ENCODE measurements around the gene ALG14. TPM values are rescaled to one million over a fixed set of nuclear protein-coding genes. Genes with fewer than 3 reads are reported as not detected.

ALG14 gene
- total and polyA plus RNA-seq, 4 donors, result 1.0 to 16.6 (median 1.9) TPM

DNA sequence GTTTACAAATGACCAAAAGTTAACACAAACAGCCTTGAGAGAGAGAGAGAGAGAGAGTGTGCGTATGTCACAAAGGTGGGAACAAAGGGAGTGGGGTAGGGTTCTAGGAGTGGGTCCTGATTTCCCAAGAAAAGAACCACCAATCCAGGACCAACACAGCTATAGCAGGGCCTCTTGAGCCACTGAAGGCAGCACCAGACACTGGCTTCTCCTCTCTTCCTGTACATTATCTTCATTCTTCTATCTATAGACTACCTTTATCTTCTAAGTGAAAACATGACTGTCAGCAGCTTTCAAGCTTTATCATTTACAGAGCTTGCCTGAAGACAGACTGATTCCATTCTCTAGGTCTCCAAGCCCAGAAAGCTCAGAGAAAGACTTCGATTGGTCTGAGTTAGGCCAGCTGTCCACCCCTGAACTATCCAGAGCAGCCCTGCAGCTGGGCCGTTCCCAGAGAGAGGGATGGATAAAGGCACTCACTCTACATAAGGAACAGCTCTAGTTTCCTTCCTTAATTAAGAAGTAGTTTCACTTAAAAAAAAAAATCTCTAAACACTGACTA, 11.2 kb downstream of the ALG14 start:
- no peak overlapping the region for H3K27ac ChIP-seq (ENCODE audit: low read depth in 1 of 2, low read length in 2 of 2)
- peaks cover under 1 to 4% (median 2%) of the 10 kb centered on the region in 4 donors for H3K4me1 ChIP-seq (ENCODE audit: control insufficient read depth in 4 of 4, insufficient read depth in 4 of 4, low read length in 3 of 4)
- 89% methylated on average over 3 of the region's 3 CpGs for WGBS
- H3K4me3 ChIP-seq (ENCODE audit: low read depth in 1 of 3, low read length in 3 of 3), result no peak overlapping the region
- no peak overlapping the region for H3K9ac ChIP-seq (ENCODE audit: low read depth in 1 of 2, low read length in 2 of 2)
- DNase-seq (ENCODE audit: low spot score), result no peak
- peaks cover 0 to 14% (median 2%) of the 10 kb centered on the region in 4 donors for H3K36me3 ChIP-seq (ENCODE audit: control insufficient read depth in 4 of 4, insufficient read depth in 3 of 4, low read depth in 1 of 4, low read length in 3 of 4)
- H3K9me3 ChIP-seq (ENCODE audit: control insufficient read depth in 4 of 4, low read length in 3 of 4), result no peaks in the 10 kb centered on the region
- no peaks in the 10 kb centered on the region for H3K27me3 ChIP-seq (ENCODE audit: control insufficient read depth in 4 of 4, insufficient read depth in 4 of 4, low read length in 3 of 4)
- TF ChIP-seq, protein P1, sequence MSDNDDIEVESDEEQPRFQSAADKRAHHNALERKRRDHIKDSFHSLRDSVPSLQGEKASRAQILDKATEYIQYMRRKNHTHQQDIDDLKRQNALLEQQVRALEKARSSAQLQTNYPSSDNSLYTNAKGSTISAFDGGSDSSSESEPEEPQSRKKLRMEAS (IDR thresholded peaks at IDR 0.05), result no peak
- TF ChIP-seq JUND (IDR thresholded peaks at IDR 0.05), result no peak
- TF ChIP-seq, protein P2, sequence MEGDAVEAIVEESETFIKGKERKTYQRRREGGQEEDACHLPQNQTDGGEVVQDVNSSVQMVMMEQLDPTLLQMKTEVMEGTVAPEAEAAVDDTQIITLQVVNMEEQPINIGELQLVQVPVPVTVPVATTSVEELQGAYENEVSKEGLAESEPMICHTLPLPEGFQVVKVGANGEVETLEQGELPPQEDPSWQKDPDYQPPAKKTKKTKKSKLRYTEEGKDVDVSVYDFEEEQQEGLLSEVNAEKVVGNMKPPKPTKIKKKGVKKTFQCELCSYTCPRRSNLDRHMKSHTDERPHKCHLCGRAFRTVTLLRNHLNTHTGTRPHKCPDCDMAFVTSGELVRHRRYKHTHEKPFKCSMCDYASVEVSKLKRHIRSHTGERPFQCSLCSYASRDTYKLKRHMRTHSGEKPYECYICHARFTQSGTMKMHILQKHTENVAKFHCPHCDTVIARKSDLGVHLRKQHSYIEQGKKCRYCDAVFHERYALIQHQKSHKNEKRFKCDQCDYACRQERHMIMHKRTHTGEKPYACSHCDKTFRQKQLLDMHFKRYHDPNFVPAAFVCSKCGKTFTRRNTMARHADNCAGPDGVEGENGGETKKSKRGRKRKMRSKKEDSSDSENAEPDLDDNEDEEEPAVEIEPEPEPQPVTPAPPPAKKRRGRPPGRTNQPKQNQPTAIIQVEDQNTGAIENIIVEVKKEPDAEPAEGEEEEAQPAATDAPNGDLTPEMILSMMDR (IDR thresholded peaks at IDR 0.05; ENCODE audit: low read depth, low read length, missing input control), result no peak
- no peak for TF ChIP-seq YY1 (IDR thresholded peaks at IDR 0.05)

DNA sequence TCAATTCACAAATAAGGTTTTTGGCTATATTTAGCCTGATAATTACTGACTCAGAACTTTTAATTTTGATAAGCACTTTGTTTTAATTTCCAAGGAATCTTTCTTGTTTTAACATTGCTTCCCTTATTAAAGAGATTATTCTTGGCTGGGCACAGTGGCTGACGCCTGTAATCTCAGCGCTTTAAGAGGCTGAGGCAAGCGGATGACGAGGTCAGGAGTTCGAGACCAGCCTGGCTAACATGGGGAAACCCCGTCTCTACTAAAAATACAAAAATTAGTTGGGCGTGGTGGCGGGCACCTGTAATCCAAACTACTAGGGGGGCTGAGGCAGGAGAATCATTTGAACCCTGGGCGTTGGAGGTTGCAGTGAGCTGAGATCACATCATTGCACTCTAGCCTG, 13.8 kb downstream of the ALG14 start:
- no peaks in the 10 kb centered on the region for H3K9me3 ChIP-seq (ENCODE audit: control insufficient read depth in 4 of 4, low read length in 3 of 4)
- peaks cover 0 to 5% (median under 1%) of the 10 kb centered on the region in 4 donors for H3K36me3 ChIP-seq (ENCODE audit: control insufficient read depth in 4 of 4, insufficient read depth in 3 of 4, low read depth in 1 of 4, low read length in 3 of 4)
- DNase-seq (ENCODE audit: low spot score), result no peak
- peak in 1 of 2 donors; percentile 49 for TF ChIP-seq JUND (IDR thresholded peaks at IDR 0.05)
- TF ChIP-seq, protein P2 (IDR thresholded peaks at IDR 0.05; ENCODE audit: low read depth, low read length, missing input control), result no peak
- H3K27me3 ChIP-seq (ENCODE audit: control insufficient read depth in 4 of 4, insufficient read depth in 4 of 4, low read length in 3 of 4), result no peaks in the 10 kb centered on the region
- no peak overlapping the region for H3K27ac ChIP-seq (ENCODE audit: low read depth in 1 of 2, low read length in 2 of 2)
- H3K4me3 ChIP-seq (ENCODE audit: low read depth in 1 of 3, low read length in 3 of 3), result no peak overlapping the region
- H3K9ac ChIP-seq (ENCODE audit: low read depth in 1 of 2, low read length in 2 of 2), result no peak overlapping the region
- no peaks in the 10 kb centered on the region for H3K4me1 ChIP-seq (ENCODE audit: control insufficient read depth in 4 of 4, insufficient read depth in 4 of 4, low read length in 3 of 4)
- 81% methylated on average over 9 of the region's 9 CpGs for WGBS

DNA sequence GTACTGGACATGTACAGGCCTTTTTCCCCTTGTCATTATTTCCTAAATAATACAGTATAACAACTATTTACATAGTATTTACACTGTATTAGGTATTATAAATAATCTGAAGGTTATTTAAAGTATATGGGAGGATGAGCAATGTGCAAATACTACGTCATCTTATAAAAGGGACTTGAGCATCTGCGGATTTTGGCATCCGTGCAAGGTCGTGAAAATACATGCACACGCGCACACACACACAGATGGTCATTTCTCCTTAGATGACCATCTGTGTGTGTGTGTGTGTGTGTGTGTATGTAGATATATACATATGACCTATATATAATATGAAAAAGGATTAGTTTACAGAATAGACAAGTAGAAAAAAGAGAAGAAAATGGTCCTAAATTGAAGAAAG, 15.4 kb downstream of the ALG14 start:
- Histone ChIP-seq H3K27ac (ENCODE audit: low read depth in 1 of 2, low read length in 2 of 2) (no peak overlapping the region), H3K4me1 (ENCODE audit: control insufficient read depth in 4 of 4, insufficient read depth in 4 of 4, low read length in 3 of 4) (no peaks in the 10 kb centered on the region), H3K9me3 (ENCODE audit: control insufficient read depth in 4 of 4, low read length in 3 of 4) (no peaks in the 10 kb centered on the region), H3K36me3 (ENCODE audit: control insufficient read depth in 4 of 4, insufficient read depth in 3 of 4, low read depth in 1 of 4, low read length in 3 of 4) (no peaks in the 10 kb centered on the region), H3K4me3 (ENCODE audit: low read depth in 1 of 3, low read length in 3 of 3) (no peak overlapping the region), H3K9ac (ENCODE audit: low read depth in 1 of 2, low read length in 2 of 2) (no peak overlapping the region), H3K27me3 (ENCODE audit: control insufficient read depth in 4 of 4, insufficient read depth in 4 of 4, low read length in 3 of 4) (no peaks in the 10 kb centered on the region)
- no peak for TF ChIP-seq RXRA (IDR thresholded peaks at IDR 0.05)
- TF ChIP-seq RAD21 (IDR thresholded peaks at IDR 0.05), result no peak
- TF ChIP-seq EGR1 (IDR thresholded peaks at IDR 0.05; ENCODE audit: low read depth in 2 of 2), result no peak
- TF ChIP-seq, protein P3, sequence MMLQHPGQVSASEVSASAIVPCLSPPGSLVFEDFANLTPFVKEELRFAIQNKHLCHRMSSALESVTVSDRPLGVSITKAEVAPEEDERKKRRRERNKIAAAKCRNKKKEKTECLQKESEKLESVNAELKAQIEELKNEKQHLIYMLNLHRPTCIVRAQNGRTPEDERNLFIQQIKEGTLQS (IDR thresholded peaks at IDR 0.05), result no peak
- 95% methylated on average over 6 of the region's 6 CpGs for WGBS
- DNase-seq (ENCODE audit: low spot score), result no peak
